ENCODE data around the gene STH.

GRCh38 chr17:45994987-45995386 lies 4.1 kb upstream of the STH start:
- TF ChIP-seq CTCF (IDR thresholded peaks at IDR 0.05; ENCODE audit: low read length): no peak
- no peak for TF ChIP-seq EZH2 (IDR thresholded peaks at IDR 0.05; ENCODE audit: borderline replicate concordance, low read length)

Measured in OCI-LY1 (cell line).